Activated naive CD4-positive, alpha-beta T cell treated with anti-CD3 and anti-CD28 coated beads, Interleukin-2, amount 10 ng/mL, durations not matched to agents 7 days and 5 days (primary cell): ENCODE data around the gene POMGNT2.
A peak's percentile ranks its signal among the peaks of the same experiment; 100 is the strongest.

ENCODE experiments used
- CTCF ChIA-PET: fragments of 350-600 bp; sonication (Branson Sonifier 250); formaldehyde crosslinking; loops from one replicate; lab custom pipeline; 2021; ENCODE audit warnings: antibody characterized with exemption; lab: Charles Lee
- DNase-seq: peaks from one replicate; pipeline ENCODE4 v3.0.0-alpha.2; 2020
- H3K27ac Mint-ChIP-seq: one replicate; pipeline ENCODE4 v1.8.0; 2021; ENCODE audit warnings: mild to moderate bottlenecking, moderate library complexity, mixed read lengths
- H3K27me3 Mint-ChIP-seq: one replicate; pipeline ENCODE4 v1.8.0; 2021; ENCODE audit warnings: mild to moderate bottlenecking, mixed read lengths
- H3K36me3 Mint-ChIP-seq: one replicate; pipeline ENCODE4 v1.8.0; 2021; ENCODE audit warnings: mixed read lengths
- H3K4me1 Mint-ChIP-seq: one replicate; pipeline ENCODE4 v1.8.0; 2021; ENCODE audit warnings: mixed read lengths
- H3K4me3 Mint-ChIP-seq: one replicate; pipeline ENCODE4 v1.8.0; 2021; ENCODE audit warnings: mild to moderate bottlenecking, moderate library complexity, mixed read lengths
- H3K9me3 Mint-ChIP-seq: one replicate; pipeline ENCODE4 v1.8.0; 2021; ENCODE audit warnings: mixed read lengths

Gene POMGNT2

DNA sequence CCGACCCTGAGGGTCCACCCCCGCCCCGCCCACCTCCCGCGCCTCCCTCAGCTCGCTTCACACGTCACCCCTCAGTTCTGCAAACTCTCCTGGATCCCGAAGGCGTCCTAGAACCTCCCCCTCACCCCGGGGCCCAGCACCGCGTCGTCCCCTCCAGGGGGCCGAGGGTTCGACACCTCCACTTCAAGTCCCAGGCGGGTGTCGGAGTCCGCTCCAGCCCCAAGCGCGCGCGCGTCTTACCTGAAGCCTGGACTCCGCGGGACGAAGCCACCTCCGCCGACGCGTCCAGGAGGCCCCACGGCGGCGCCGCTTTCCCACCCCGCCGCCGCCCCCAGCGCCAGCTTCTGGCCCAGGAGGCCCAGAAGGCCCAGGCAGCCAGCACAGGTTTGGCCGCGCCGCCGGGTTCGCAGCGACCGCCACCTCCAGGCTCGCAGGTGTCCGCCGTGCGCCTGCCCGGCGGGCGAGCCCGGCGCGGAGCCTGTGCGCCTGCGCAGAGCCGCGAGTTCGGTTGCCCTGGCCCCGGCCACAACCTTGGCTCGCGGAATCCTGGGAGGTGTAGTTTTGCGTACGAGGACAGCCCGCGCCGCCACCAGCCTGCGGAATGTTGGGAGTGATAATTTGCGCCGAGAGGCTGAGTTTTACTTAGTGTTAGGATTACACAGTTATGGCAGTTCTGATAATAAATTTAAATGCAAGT, at the start of gene POMGNT2:
TSS of gene POMGNT2 (minus strand) at position 484 of the 697 bp plus-strand sequence. CDS start 24,648 bp downstream, outside the sequence.
- peak; percentile 92 for DNase-seq
- CTCF ChIA-PET: interaction anchor here (1.5 to 2.0 kb wide), 2 partner anchors 9 to 397 kb away, joined by 4 to 6 read pairs; no protein-coding TSS in a partner anchor
- Mint-ChIP-seq H3K27me3 (no peaks in the 10 kb centered on the region), H3K27ac (no peak within 1 kb of the TSS), H3K4me1 (peaks cover 18% of the 10 kb centered on the region), H3K36me3 (peaks cover 1% of the 10 kb centered on the region), H3K4me3 (peak within 1 kb of the TSS; percentile 71), H3K9me3 (no peaks in the 10 kb centered on the region)

DNA sequence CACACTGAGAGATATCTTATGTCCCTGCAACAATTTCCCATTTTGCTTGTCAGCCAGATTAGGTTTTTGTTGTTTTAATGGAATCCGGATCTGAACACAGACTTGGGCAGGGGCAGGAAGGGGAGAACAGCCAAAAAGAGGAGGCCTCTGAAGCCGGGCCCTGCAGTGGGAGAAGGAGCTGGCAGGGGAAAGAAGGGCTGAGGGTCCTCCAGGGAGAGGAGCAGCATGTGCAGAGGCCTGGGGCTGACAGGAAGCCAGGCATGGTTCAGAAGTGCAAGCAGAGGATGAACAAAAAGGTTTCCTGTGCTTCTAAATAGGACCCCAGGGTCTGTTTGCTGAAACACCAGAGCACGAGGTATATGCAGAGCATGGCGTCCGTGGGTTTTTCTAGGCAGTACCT, 49.1 kb upstream of the POMGNT2 start:
- Mint-ChIP-seq H3K27ac (peak overlapping the region; percentile 20), H3K4me3 (no peak overlapping the region), H3K36me3 (peaks cover 2% of the 10 kb centered on the region), H3K27me3 (peaks cover 53% of the 10 kb centered on the region), H3K9me3 (no peaks in the 10 kb centered on the region), H3K4me1 (peaks cover 12% of the 10 kb centered on the region)
- CTCF ChIA-PET: no interaction called here
- no peak for DNase-seq

DNA sequence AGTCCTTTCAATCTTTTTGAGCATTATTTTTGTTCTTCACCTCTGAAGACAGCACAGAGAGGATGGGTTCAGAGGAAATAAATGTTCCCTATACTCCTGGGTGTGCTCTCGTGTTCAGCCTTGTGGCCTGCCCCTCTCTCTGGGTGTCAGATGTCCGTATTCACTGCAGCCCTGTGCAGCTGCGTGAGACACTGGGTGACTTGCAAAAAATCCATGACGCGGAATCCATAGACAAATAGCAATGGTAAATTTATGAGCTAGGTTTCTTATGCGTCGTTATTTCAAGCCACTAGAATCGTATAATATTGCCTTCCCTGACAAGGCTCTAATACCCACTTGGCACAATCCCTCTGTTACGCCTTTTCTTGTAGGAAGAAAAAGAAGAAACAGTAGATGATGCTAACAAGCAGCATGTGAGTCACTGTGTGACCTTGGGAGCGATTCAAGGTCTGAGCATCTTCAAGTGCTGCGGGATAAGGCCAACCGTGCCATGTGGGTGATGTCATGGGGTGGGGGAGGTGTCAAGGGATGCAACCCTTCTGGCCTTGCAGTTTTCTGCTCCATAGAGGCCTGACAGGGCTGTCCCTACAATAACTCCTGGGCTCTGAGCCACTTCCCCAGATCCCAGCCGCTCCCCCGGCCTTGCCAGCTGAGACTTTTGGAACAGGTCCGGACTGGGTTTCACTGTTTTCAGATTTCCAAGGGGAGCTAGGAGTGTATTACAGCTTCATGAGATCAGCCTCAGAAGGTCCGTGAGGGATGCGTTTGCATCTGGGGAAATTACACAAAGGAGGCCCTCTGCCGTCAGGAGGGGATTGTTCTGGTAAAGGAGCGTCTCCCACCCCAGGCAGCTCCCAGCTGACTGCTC, 47.6 kb upstream of the POMGNT2 start:
- CTCF ChIA-PET: interaction anchor here (0.8 to 1.7 kb wide), 3 partner anchors 9 to 191 kb away, joined by 3 to 7 read pairs (median 3); no protein-coding TSS in a partner anchor
- Mint-ChIP-seq H3K27ac (no peak overlapping the region), H3K27me3 (peaks cover 45% of the 10 kb centered on the region), H3K36me3 (peaks cover 2% of the 10 kb centered on the region), H3K4me3 (no peak overlapping the region), H3K9me3 (no peaks in the 10 kb centered on the region), H3K4me1 (peaks cover 12% of the 10 kb centered on the region)
- DNase-seq: no peak

DNA sequence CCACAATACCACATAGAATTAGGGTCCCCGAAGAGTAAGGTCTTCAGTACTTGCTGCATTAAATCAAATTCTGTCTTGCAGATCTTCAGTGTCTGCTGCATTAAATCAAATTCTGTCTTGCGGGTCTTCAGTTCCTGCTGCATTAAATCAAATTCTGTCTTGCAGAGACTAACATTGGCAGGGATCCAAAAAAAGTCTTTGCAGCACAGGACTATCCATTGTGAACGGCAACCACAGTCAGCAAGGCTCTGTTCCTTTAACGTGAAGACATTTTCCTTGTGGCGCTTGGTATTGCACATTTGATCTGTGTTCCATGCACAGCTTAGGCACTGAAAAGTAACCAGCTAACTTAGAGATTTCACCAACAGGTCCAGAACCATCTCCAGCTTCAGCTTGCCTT, 46.8 kb upstream of the POMGNT2 start:
- H3K9me3 Mint-ChIP-seq: no peaks in the 10 kb centered on the region
- H3K36me3 Mint-ChIP-seq: peaks cover 2% of the 10 kb centered on the region
- H3K4me3 Mint-ChIP-seq: no peak overlapping the region
- CTCF ChIA-PET: interaction anchor here (1.7 kb wide), 1 partner anchor 191 kb away, joined by 7 read pairs; no protein-coding TSS in a partner anchor
- DNase-seq: no peak
- peaks cover 12% of the 10 kb centered on the region for H3K4me1 Mint-ChIP-seq
- H3K27me3 Mint-ChIP-seq: peaks cover 45% of the 10 kb centered on the region
- H3K27ac Mint-ChIP-seq: no peak overlapping the region

DNA sequence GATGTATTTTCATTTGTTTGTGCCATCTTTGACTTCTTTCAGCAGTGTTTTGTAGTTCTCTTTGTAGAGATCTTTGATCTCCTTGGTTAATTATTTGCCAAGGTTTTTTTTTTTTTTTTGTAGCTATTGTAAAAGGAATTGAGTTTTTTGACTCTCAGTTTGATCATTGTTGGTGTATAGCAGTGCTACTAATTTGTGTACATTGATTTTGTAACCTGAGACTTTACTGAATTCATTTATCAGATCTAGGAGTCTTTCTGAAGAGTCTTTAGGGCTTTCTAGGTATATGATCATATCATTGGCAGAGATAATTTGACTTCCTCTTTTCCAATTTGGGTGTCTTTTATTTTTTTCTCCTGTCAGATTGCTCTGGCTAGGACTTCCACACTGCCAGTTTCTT, 42.2 kb upstream of the POMGNT2 start:
- H3K27me3 Mint-ChIP-seq: peaks cover 37% of the 10 kb centered on the region
- no peak overlapping the region for H3K27ac Mint-ChIP-seq
- H3K36me3 Mint-ChIP-seq: peaks cover 2% of the 10 kb centered on the region
- no peaks in the 10 kb centered on the region for H3K9me3 Mint-ChIP-seq
- no peak overlapping the region for H3K4me3 Mint-ChIP-seq
- DNase-seq: no peak
- no peaks in the 10 kb centered on the region for H3K4me1 Mint-ChIP-seq
- CTCF ChIA-PET: no interaction called here

DNA sequence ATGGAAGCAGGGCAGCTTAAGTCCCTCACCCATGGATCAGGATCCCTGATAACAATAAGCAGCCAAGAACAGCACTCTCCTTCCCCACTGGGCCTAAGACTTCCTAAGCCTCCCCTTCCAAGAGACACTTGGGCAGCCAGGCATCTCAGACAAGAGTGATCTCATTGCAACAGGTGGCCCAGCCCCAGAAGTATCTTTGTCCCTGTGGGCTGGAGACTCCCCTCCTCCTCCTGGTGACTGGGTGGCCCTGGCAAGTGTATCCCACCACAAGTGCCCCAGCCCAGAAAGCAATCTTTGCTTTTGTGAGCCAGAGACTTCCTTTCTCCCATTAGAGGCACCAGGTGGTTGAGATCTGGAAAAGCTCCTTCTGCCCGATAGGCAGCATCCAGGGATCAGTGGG, 40.7 kb upstream of the POMGNT2 start:
- CTCF ChIA-PET: no interaction called here
- DNase-seq: no peak
- Mint-ChIP-seq H3K27ac (no peak overlapping the region), H3K9me3 (no peaks in the 10 kb centered on the region), H3K36me3 (peaks cover 2% of the 10 kb centered on the region), H3K4me3 (no peak overlapping the region), H3K27me3 (peaks cover 28% of the 10 kb centered on the region), H3K4me1 (peaks cover 6% of the 10 kb centered on the region)

DNA sequence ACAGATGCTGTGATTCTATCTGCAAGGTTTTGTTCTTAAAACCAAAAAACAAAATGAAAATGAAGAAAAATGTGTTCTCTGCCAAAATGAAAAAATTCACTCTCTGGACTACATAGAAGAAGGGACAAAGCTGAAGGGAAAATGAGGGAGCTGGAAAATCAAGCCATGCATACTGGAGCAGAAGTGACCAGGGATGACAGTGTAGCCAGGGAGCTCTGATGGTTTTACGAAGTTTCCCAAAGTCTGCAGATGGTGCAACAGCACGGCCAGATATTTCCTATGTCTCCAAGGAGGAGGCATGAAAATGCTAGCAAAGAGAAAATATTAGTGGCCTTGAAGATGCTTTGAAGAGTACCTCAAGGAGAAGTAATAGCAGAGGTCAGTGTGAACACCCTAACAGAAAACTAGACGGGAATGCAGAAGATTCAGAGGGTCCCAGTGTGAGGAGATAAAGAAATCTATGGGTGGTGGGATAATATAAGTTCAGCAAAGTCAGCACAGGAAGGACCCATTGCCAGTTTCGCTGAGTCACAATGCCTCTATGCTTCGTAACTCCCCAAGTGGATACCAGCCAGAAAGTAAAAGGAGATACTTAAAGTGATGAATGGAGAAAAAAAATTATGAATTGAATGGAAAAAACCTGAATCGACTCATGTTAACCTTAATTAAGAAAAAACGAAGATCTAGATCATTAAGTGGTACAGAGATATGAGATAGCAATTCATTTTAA, 39.0 kb upstream of the POMGNT2 start:
- H3K27ac Mint-ChIP-seq: no peak overlapping the region
- DNase-seq: no peak
- H3K4me3 Mint-ChIP-seq: no peak overlapping the region
- peaks cover 17% of the 10 kb centered on the region for H3K27me3 Mint-ChIP-seq
- peaks cover 6% of the 10 kb centered on the region for H3K4me1 Mint-ChIP-seq
- H3K36me3 Mint-ChIP-seq: no peaks in the 10 kb centered on the region
- CTCF ChIA-PET: no interaction called here
- H3K9me3 Mint-ChIP-seq: no peaks in the 10 kb centered on the region

DNA sequence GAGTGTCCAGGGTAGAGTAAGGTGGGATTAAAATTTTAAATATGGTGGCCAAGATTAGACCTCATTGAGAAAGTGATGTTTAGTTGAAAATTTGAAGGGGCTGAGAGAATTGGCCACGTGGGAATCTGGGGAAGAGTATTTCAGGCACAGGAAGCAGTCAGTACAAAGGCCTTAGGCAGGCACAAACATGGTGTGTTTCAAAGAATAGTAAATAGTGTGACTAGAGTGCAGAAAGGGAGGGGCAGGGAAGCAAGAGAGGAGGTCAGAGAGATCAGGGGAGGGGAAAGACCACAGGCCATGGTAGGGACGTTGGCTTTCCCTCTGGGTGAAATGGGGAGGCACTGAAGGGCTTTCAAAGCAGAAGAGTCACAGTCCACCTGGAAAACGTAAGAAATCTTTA, 36.6 kb upstream of the POMGNT2 start:
- no peaks in the 10 kb centered on the region for H3K9me3 Mint-ChIP-seq
- peaks cover 17% of the 10 kb centered on the region for H3K27me3 Mint-ChIP-seq
- CTCF ChIA-PET: interaction anchor here (1.0 kb wide), 1 partner anchor 12 kb away, joined by 3 read pairs; no protein-coding TSS in a partner anchor
- no peak overlapping the region for H3K4me3 Mint-ChIP-seq
- no peaks in the 10 kb centered on the region for H3K36me3 Mint-ChIP-seq
- no peak for DNase-seq
- peak overlapping the region; percentile 13 for H3K27ac Mint-ChIP-seq
- peaks cover 6% of the 10 kb centered on the region for H3K4me1 Mint-ChIP-seq

DNA sequence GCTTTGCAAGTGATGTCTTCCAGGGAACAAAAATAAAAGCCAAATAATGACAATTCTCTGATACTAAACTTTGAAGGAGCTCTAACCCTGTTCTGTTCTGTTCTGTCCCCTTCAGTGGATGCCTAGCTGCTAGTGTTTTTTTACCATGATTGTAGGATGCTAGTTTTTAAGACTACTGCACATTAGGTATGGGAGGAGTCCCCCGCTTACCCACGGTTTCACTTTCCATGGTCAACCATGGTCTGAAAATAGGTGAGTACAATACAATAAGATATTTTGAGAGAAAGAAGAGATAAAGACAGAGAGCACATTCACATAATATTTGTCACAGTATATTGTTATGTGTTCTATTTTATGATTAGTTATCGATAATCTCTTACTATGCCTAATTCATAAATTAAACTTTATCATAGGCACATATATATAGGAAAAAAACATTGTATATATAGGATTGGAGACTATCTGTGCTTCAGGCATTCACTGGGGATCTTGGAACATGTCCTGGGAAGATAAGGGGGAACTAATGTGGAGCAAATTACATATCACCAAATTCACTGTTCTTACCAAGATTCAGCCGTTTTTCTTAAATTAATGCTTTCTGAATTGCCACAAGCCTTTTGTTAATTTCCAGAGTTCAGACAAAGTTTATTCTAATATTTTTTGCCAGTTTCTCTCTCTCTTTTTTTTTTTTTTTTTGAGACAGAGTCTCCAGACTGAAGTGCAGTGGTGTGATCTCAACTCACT, 32.8 kb upstream of the POMGNT2 start:
- Mint-ChIP-seq H3K4me1 (peaks cover 6% of the 10 kb centered on the region), H3K36me3 (no peaks in the 10 kb centered on the region), H3K27ac (no peak overlapping the region), H3K27me3 (peaks cover 4% of the 10 kb centered on the region), H3K9me3 (no peaks in the 10 kb centered on the region), H3K4me3 (no peak overlapping the region)
- CTCF ChIA-PET: no interaction called here
- no peak for DNase-seq

DNA sequence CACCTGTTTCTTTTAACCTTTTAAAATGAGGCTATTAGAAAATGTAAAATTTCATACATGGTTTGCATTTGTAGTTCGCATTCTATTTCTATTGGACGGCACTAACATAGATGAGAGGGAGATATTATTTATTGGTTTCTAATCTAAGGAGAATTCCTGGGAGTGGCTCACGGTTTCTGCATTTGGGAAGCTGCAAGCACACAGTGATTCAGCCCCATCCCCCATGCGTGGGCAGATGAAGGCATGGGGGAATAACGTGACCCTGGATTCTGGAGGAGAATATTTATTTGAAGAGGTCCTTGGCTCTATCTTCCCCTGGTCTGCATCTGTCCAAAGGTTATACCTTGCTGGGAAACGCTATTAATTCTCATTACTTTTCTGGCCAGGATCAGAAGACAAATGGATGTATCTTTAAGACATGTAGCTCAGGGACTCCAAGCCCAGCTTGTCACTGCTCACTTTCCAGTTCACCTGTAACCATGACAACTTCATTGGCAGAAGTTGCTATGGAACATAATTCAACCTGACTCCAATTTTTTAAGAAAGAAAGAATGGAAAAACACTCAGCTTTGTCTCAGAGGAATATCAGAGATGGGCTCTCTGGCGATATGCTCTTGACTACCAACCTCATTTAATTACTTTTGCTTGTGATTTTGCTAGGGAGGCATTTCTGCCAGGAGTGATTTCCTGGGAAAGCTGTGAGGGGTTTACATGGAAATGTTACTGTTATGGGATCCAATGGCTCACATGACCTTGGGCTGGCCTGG, 27.2 kb upstream of the POMGNT2 start:
- Mint-ChIP-seq H3K36me3 (no peaks in the 10 kb centered on the region), H3K4me1 (no peaks in the 10 kb centered on the region), H3K4me3 (no peak overlapping the region), H3K27ac (no peak overlapping the region), H3K27me3 (no peaks in the 10 kb centered on the region), H3K9me3 (no peaks in the 10 kb centered on the region)
- DNase-seq: no peak
- CTCF ChIA-PET: no interaction called here

DNA sequence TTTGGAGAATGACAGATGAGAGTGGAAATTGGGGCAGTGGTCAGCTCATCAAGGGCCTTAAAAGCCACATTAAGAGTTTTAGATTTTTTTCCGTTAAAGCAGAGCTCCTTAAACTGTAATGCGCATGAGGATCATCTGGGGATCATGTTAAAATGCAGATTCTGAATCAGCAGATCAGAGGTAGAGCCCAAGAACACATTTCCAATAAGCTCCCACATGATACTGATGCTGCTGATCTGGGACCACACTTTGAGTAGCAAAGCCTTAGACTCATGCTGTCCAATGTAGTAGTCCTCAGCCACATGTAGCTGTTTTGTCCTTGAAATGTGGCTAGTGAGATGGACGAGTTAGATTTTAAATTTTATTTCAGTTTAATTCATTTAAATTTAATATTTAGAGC, 26.3 kb upstream of the POMGNT2 start:
- no peak overlapping the region for H3K27ac Mint-ChIP-seq
- H3K4me1 Mint-ChIP-seq: no peaks in the 10 kb centered on the region
- DNase-seq: no peak
- H3K36me3 Mint-ChIP-seq: no peaks in the 10 kb centered on the region
- H3K27me3 Mint-ChIP-seq: no peaks in the 10 kb centered on the region
- H3K4me3 Mint-ChIP-seq: no peak overlapping the region
- CTCF ChIA-PET: no interaction called here
- no peaks in the 10 kb centered on the region for H3K9me3 Mint-ChIP-seq

DNA sequence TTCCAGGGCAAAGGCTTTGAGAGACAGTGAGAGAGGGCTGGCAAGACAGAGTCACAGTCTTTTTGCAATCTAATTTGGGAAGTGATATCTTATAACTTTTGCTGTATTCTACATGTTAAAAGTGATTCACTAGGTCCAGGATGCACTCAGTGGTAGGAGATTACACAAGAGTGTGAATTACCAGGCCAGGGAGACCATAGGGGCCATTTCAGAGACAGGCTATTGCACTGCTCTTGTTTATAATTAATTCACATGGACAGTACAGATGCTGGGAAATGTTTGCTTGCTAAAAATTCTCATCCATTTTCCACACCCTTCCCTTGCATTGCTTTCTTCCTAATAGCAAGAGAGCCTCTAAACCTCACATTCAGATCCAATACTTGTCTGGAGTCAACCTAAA, 22.6 kb upstream of the POMGNT2 start:
- H3K36me3 Mint-ChIP-seq: peaks cover 1% of the 10 kb centered on the region
- no peaks in the 10 kb centered on the region for H3K4me1 Mint-ChIP-seq
- no peak overlapping the region for H3K27ac Mint-ChIP-seq
- peaks cover 6% of the 10 kb centered on the region for H3K27me3 Mint-ChIP-seq
- CTCF ChIA-PET: interaction anchor here (1.2 kb wide), 1 partner anchor 250 kb away, joined by 3 read pairs; no protein-coding TSS in a partner anchor
- H3K9me3 Mint-ChIP-seq: peaks cover 2% of the 10 kb centered on the region
- no peak for DNase-seq
- no peak overlapping the region for H3K4me3 Mint-ChIP-seq

DNA sequence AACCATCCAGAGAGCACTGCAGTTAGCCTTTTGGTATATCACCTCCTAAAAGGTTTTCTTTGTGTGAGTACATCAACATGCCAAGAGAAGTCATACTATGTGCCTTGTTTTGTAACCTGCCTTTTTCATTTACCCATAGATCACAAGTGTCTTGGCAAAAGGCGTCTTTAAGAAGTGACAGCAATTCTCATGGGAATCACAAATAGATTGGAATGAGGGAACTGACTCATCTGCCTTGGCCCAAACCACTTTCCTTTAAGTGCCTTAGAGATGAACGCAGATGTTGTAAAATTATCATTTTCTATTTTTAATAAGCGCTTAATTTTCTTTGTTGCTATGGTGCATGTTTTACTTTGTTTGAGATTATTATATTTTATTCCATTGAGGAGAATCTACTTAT, 20.7 kb upstream of the POMGNT2 start:
- CTCF ChIA-PET: no interaction called here
- H3K4me3 Mint-ChIP-seq: no peak overlapping the region
- DNase-seq: no peak
- peaks cover 14% of the 10 kb centered on the region for H3K27me3 Mint-ChIP-seq
- peaks cover 1% of the 10 kb centered on the region for H3K36me3 Mint-ChIP-seq
- H3K4me1 Mint-ChIP-seq: no peaks in the 10 kb centered on the region
- no peak overlapping the region for H3K27ac Mint-ChIP-seq
- peaks cover 2% of the 10 kb centered on the region for H3K9me3 Mint-ChIP-seq
